AG04449 (cell line): Measurements from ENCODE around the gene PAPOLA.
A peak's percentile ranks its signal among the peaks of the same experiment; 100 is the strongest.

ENCODE experiments used
- CTCF ChIA-PET: fragments of 350-600 bp; formaldehyde crosslinking; extraction: SDS; loops from one replicate; lab custom pipeline; 2021; ENCODE audit warnings: antibody characterized with exemption; lab: Yijun Ruan, JAX
- POLR2A ChIA-PET: fragments of 400-600, 350-600 bp; formaldehyde crosslinking; extraction: SDS; loops from one replicate; lab custom pipeline; 2020; ENCODE audit warnings: antibody characterized with exemption, inconsistent platforms; lab: Yijun Ruan, JAX
- DNase-seq: peaks from one replicate; pipeline ENCODE4 v3.0.0-alpha.2; 2010; ENCODE audit warnings: low read depth, low spot score
- H3K4me3 ChIP-seq: 2 replicates; pipeline ENCODE4 v1.5.1; 2011; ENCODE audit warnings: low read depth, mild to moderate bottlenecking, control low read depth, low read length
- CTCF ChIP-seq: IDR thresholded peaks from one replicate; pipeline ENCODE4 v1.5.1; 2011; ENCODE audit warnings: mild to moderate bottlenecking, moderate library complexity, low read length, control low read depth, inconsistent platforms; ENCODE audit not compliant: insufficient read depth; ENCODE audit errors: missing control alignments

PAPOLA gene

DNA sequence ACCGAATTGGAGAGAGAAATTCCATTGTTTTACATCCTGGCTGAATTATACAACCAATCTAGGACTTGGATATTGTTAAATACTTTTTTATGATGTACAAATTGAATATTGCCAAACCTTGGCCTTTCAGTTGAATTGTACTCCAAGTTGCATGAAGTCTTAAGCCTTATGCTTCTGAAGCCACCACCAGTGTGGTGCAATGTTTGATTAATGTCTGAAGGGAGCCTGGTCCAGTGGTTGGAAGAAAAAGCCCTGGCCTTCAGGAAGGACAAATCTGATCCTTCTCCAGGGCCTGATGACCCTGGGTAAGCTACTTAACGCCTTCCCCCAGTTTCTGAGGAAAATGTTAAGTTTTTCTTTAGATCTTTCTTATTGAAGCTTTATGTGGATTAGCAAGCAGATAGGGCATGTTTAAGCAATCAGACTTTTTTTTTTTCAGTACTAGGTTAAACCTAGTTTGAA, 72.0 kb downstream of the PAPOLA start:
- no peak overlapping the region for H3K4me3 ChIP-seq
- ChIA-PET POLR2A (interaction anchor here (0.7 kb wide), 1 partner anchor 327 kb away, joined by 3 read pairs; no protein-coding TSS in a partner anchor), CTCF (interaction anchor here (1.4 kb wide), 3 partner anchors 10 to 279 kb away, joined by 3 to 6 read pairs (median 4); no protein-coding TSS in a partner anchor)
- no peak for DNase-seq
- TF ChIP-seq CTCF = no peak

GRCh38 chr14:96574633-96575632, 72.8 kb downstream of the PAPOLA start:
- POLR2A ChIA-PET = interaction anchor here (0.7 kb wide), 1 partner anchor 327 kb away, joined by 3 read pairs; no protein-coding TSS in a partner anchor
- TF ChIP-seq CTCF = no peak
- CTCF ChIA-PET = interaction anchor here (1.1 to 1.4 kb wide), 5 partner anchors 8 to 278 kb away, joined by 3 to 6 read pairs (median 4); no protein-coding TSS in a partner anchor
- DNase-seq = peak; percentile 9
- H3K4me3 ChIP-seq = no peak overlapping the region

GRCh38 chr14:96576359-96576758, 74.2 kb downstream of the PAPOLA start:
- CTCF ChIA-PET = interaction anchor here (0.8 to 7.1 kb wide), 4 partner anchors 9 to 165 kb away, joined by 3 to 49 read pairs (median 4); no protein-coding TSS in a partner anchor
- POLR2A ChIA-PET = no interaction called here
- no peak for DNase-seq
- no peak for TF ChIP-seq CTCF
- no peak overlapping the region for H3K4me3 ChIP-seq

GRCh38 chr14:96576937-96577336, 74.8 kb downstream of the PAPOLA start:
- CTCF ChIA-PET = interaction anchor here (0.8 to 7.1 kb wide), 4 partner anchors 9 to 165 kb away, joined by 3 to 49 read pairs (median 3); no protein-coding TSS in a partner anchor
- H3K4me3 ChIP-seq = no peak overlapping the region
- TF ChIP-seq CTCF = no peak
- DNase-seq = no peak
- POLR2A ChIA-PET = no interaction called here

DNA sequence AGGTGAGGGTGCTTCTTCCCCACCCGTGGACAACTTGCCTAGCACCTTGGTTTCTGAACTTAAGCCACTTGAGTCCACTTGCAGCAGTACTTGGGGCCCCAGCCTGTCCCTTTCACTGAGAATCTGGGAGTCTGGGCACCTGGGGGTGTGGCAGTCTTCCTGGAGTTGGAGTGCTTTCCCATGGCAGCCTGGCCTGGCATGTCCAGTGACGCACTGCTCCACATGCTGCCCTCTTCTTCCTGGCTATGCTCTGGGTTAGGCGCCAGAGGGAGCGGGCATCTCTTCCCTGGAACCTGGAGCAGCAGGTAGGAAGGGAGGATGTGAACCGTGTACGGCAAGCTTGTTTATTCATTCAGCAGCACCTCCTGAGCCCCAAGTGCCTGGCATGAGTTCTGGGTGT, 76.4 kb downstream of the PAPOLA start:
- no peak for TF ChIP-seq CTCF
- no peak overlapping the region for H3K4me3 ChIP-seq
- CTCF ChIA-PET = interaction anchor here (2.0 to 7.1 kb wide), 2 partner anchors 8 to 11 kb away, joined by 4 to 49 read pairs; no protein-coding TSS in a partner anchor
- DNase-seq = no peak
- POLR2A ChIA-PET = no interaction called here
